ENCODE results near the gene ZBTB7B. TPM values are rescaled to one million over a fixed set of nuclear protein-coding genes. Genes with fewer than 3 reads are reported as not detected.

Gene ZBTB7B
- total and polyA plus RNA-seq, 9 of the 15 experiments (the other 6 are each of a cell fraction or from before 2014, with no cell fraction given): 0.04 to 46.5 (median 15.2) TPM

- TF ChIP-seq DIDO1 (tag; IDR thresholded peaks at IDR 0.05; ENCODE audit: low read depth) (no peak), CAMTA2 (CRISPR knock-in tag; conservative IDR thresholded peaks at IDR 0.05) (no peak), PHF20 (IDR thresholded peaks at IDR 0.05; ENCODE audit: partially characterized antibody) (no peak), CBX3 (IDR thresholded peaks at IDR 0.05; ENCODE audit: borderline replicate concordance in 1 of 2, low read length in 2 of 2) (no peak), ADNP (tag; IDR thresholded peaks at IDR 0.05) (no peak), KLF10 (CRISPR knock-in tag; IDR thresholded peaks at IDR 0.05) (no peak), SIN3B (IDR thresholded peaks at IDR 0.05; ENCODE audit: low read depth) (no peak), ZNF436 (CRISPR knock-in tag; IDR thresholded peaks at IDR 0.05) (no peak), SPI1 (IDR thresholded peaks at IDR 0.05; ENCODE audit: borderline replicate concordance, low read depth, low read length) (0 out of 2 replicates have a peak, but pooled peaks have one; percentile 20), GABPB2 (CRISPR knock-in tag; conservative IDR thresholded peaks at IDR 0.05) (no peak), BRF1 (IDR thresholded peaks at IDR 0.05; ENCODE audit: borderline replicate concordance, extremely low read depth, insufficient read length) (no peak), CHD7 (IDR thresholded peaks at IDR 0.05; ENCODE audit: low read depth, low read length) (no peak), ZNF668 (CRISPR knock-in tag; IDR thresholded peaks at IDR 0.05) (no peak), HDAC6 (IDR thresholded peaks at IDR 0.05; ENCODE audit: low read depth, low read length) (no peak), SAFB (IDR thresholded peaks at IDR 0.05; ENCODE audit: borderline replicate concordance, low read depth, low read length) (no peak), DLX4 (CRISPR knock-in tag; IDR thresholded peaks at IDR 0.05) (no peak), CREBBP (IDR thresholded peaks at IDR 0.05; ENCODE audit: low read depth, low read length) (no peak), ZEB2 (IDR thresholded peaks at IDR 0.05) (no peak), BHLHE40 (IDR thresholded peaks at IDR 0.05; ENCODE audit: low read length) (no peak), SRSF7 (optimal IDR thresholded peaks at IDR 0.05; ENCODE audit: low read depth, low read length) (no peak)
These were observed 61.0 kb downstream of the ZBTB7B start, which contains the start of gene EFNA4 (continued) for GRCh38 chr1:155063550-155064110.

All from K562 (cell line).